Calu3 (cell line): ENCODE data around the gene UGGT2. TPM values are rescaled to one million over a fixed set of nuclear protein-coding genes. Genes with fewer than 3 reads are reported as not detected.
"Not testable (repeated sequence)": the region's sequence is repeated elsewhere in the genome, so short reads cannot be mapped to it uniquely, and the experiment has no call there.

ENCODE experiments used
- BruUV-seq: library from RNA; stranded (reverse); fragments of 400-500 nt; replicated peaks from 2 replicates; lab custom pipeline; 2021; lab: Mats Ljungman, UMichigan
- CTCF ChIA-PET: fragments of 300-600 bp; sonication (Branson Sonifier 250); formaldehyde crosslinking; loops from one replicate; lab custom pipeline; 2022; ENCODE audit warnings: antibody characterized with exemption; lab: Charles Lee
- DNase-seq: peaks from one replicate; pipeline ENCODE4 v3.0.0; 2022
- H3K27ac Mint-ChIP-seq: one replicate; pipeline ENCODE4 v1.8.0; 2022; ENCODE audit warnings: mixed read lengths; ENCODE audit not compliant: unreplicated experiment
- H3K27me3 Mint-ChIP-seq: one replicate; pipeline ENCODE4 v1.8.0; 2022; ENCODE audit warnings: mixed read lengths; ENCODE audit not compliant: unreplicated experiment
- H3K36me3 Mint-ChIP-seq: one replicate; pipeline ENCODE4 v1.8.0; 2022; ENCODE audit warnings: mild to moderate bottlenecking, moderate library complexity, mixed read lengths; ENCODE audit not compliant: insufficient read depth, unreplicated experiment
- H3K4me1 Mint-ChIP-seq: one replicate; pipeline ENCODE4 v1.8.0; 2022; ENCODE audit warnings: mild to moderate bottlenecking, low read depth, mixed read lengths; ENCODE audit not compliant: unreplicated experiment
- H3K4me3 Mint-ChIP-seq: one replicate; pipeline ENCODE4 v1.8.0; 2022; ENCODE audit warnings: mild to moderate bottlenecking, low read depth, moderate library complexity, mixed read lengths; ENCODE audit not compliant: unreplicated experiment
- H3K9me3 Mint-ChIP-seq: one replicate; pipeline ENCODE4 v1.8.0; 2022; ENCODE audit warnings: low read depth, mixed read lengths; ENCODE audit not compliant: unreplicated experiment
- intact Hi-C: fragments of 100-400 bp; cut with micrococcal nuclease; formaldehyde crosslinking; loops from one replicate; pipeline ENCODE4 v1.10.0; 2022; ENCODE audit not compliant: unreplicated experiment
- total RNA-seq: library from RNA; stranded (reverse); gene quantifications from 2 replicates; pipeline ENCODE4 v1.2.3, GENCODE V29; 2022
- TF ChIP-seq, protein P1 (sequence below): fragments of 200-600 bp; IDR thresholded peaks from one replicate; pipeline ENCODE4 v1.8.0; 2022; ENCODE audit warnings: antibody characterized with exemption; ENCODE audit not compliant: unreplicated experiment

The UGGT2 gene
- total RNA-seq, 1 experiment from 2014 or later, result 12.1 TPM

DNA sequence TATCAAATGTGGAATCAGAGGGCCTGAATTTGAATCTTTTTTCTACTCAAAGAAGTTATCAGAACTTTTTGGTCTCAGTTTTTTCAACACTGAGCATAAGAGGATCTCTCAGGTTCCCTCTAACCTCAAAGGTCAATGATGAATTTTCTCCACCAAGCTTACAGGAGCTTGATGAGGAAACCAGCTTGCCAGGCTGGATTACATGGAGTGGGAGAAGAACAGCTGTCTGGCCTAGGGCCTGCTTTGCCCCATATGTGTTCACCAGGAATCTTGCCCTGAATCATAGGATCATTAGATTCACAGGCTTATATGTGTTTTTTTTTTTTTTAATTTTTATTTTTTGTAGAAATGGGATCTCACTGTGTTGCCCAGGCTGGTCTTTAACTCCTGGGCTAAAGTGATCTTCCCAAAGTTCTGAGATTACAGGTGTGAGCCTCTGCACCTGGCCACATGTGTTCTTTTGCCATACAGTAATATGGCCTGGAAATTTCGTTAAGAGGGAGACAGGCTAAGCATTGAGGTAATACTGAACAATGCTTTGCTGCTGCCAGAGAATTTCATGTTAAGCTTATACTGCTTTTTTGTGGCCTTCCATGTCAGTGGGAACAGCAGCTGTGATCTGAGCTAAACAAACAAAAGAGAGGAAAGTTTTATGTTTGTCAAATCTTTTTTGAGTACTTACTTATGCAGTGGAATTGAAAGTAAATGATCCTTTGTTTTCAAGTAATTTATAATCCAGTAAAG is 265.7 kb downstream of the UGGT2 start:
- TF ChIP-seq, protein P1, sequence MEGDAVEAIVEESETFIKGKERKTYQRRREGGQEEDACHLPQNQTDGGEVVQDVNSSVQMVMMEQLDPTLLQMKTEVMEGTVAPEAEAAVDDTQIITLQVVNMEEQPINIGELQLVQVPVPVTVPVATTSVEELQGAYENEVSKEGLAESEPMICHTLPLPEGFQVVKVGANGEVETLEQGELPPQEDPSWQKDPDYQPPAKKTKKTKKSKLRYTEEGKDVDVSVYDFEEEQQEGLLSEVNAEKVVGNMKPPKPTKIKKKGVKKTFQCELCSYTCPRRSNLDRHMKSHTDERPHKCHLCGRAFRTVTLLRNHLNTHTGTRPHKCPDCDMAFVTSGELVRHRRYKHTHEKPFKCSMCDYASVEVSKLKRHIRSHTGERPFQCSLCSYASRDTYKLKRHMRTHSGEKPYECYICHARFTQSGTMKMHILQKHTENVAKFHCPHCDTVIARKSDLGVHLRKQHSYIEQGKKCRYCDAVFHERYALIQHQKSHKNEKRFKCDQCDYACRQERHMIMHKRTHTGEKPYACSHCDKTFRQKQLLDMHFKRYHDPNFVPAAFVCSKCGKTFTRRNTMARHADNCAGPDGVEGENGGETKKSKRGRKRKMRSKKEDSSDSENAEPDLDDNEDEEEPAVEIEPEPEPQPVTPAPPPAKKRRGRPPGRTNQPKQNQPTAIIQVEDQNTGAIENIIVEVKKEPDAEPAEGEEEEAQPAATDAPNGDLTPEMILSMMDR, result no peak
- Mint-ChIP-seq H3K9me3 (no peaks in the 10 kb centered on the region), H3K4me1 (no peaks in the 10 kb centered on the region), H3K36me3 (peaks cover 4% of the 10 kb centered on the region), H3K4me3 (no peak overlapping the region), H3K27ac (no peak overlapping the region), H3K27me3 (no peaks in the 10 kb centered on the region)
- no peak for DNase-seq
- CTCF ChIA-PET, result no interaction called here
- intact Hi-C loops, result no loop called here
- no TSS peak for BruUV-seq

GRCh38 chr13:95784900-95785290 is 268.3 kb downstream of the UGGT2 start:
- Mint-ChIP-seq H3K27me3 (no peaks in the 10 kb centered on the region), H3K9me3 (no peaks in the 10 kb centered on the region), H3K36me3 (peaks cover 1% of the 10 kb centered on the region), H3K27ac (no peak overlapping the region), H3K4me1 (no peaks in the 10 kb centered on the region), H3K4me3 (no peak overlapping the region)
- TF ChIP-seq, protein P1, result no peak
- CTCF ChIA-PET, result no interaction called here
- BruUV-seq, result no TSS peak
- no peak for DNase-seq
- intact Hi-C loops, result no loop called here

GRCh38 chr13:95784161-95784899 is 268.9 kb downstream of the UGGT2 start:
- CTCF ChIA-PET, result no interaction called here
- Mint-ChIP-seq H3K4me3 (no peak overlapping the region), H3K27ac (no peak overlapping the region), H3K27me3 (no peaks in the 10 kb centered on the region), H3K36me3 (no peaks in the 10 kb centered on the region), H3K9me3 (no peaks in the 10 kb centered on the region), H3K4me1 (no peaks in the 10 kb centered on the region)
- TF ChIP-seq, protein P1, result no peak
- no peak for DNase-seq
- no TSS peak for BruUV-seq
- intact Hi-C loops, result no loop called here

DNA sequence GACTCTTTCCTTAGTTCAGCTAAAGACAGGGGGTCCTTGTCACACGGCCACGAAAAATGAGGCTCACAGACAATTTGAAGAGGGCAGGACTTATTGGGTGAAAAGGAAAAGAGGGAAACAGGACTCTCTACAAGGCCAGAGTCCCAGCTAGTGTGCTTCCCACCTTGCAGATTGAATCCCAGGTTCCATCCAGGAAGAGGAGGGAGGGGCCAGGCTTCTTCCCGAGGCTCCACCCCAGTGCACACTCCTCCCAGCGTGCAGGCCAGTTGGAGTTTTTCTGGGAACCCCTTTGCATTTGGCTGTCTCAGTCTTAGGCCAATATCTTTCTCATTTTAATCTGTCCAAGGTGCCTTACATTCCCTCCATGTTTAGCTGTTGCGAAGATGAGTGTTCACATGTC is 269.5 kb downstream of the UGGT2 start:
- no TSS peak for BruUV-seq
- TF ChIP-seq, protein P1, result no peak
- no peaks in the 10 kb centered on the region for H3K4me1 Mint-ChIP-seq
- no peaks in the 10 kb centered on the region for H3K36me3 Mint-ChIP-seq
- no peak overlapping the region for H3K4me3 Mint-ChIP-seq
- CTCF ChIA-PET, result no interaction called here
- H3K27me3 Mint-ChIP-seq, result no peaks in the 10 kb centered on the region
- no peaks in the 10 kb centered on the region for H3K9me3 Mint-ChIP-seq
- intact Hi-C loops, result no loop called here
- H3K27ac Mint-ChIP-seq, result no peak overlapping the region
- DNase-seq, result no peak

- H3K27me3 Mint-ChIP-seq, CTCF ChIA-PET, BruUV-seq, H3K4me3 Mint-ChIP-seq, H3K9me3 Mint-ChIP-seq, H3K36me3 Mint-ChIP-seq, H3K27ac Mint-ChIP-seq, H3K4me1 Mint-ChIP-seq, DNase-seq, intact Hi-C loops: not testable (repeated sequence)
Measured at GRCh38 chr13:95781940-95782339, 271.3 kb downstream of the UGGT2 start.
